Measurements from ENCODE around the gene TRIM40. TPM values are rescaled to one million over a fixed set of nuclear protein-coding genes. Genes with fewer than 3 reads are reported as not detected.
A peak's percentile ranks its signal among the peaks of the same experiment; 100 is the strongest.
"Not testable (repeated sequence)": the region's sequence is repeated elsewhere in the genome, so short reads cannot be mapped to it uniquely, and the experiment has no call there.

Gene TRIM40
- total RNA-seq, 1 donor from 2014 or later, result not detected

GRCh38 chr6:30162265-30163089 is 26.5 kb downstream of the TRIM40 start:
- FAIRE-seq (no peak), DNase-seq (ENCODE audit: low spot score in 2 of 2) (no peak)

GRCh38 chr6:30163090-30163917 is 27.4 kb downstream of the TRIM40 start, which contains the start of gene TRIM15:
TRIM15 (plus strand) TSS chr6:30163546; CDS start chr6:30163685, 139 bp downstream.
- DNase-seq (ENCODE audit: low spot score in 2 of 2), result no peak
- no peak for FAIRE-seq

GRCh38 chr6:30163918-30164654 is 28.1 kb downstream of the TRIM40 start:
- no peak for DNase-seq (ENCODE audit: low spot score in 2 of 2)
- FAIRE-seq, result no peak

GRCh38 chr6:30164714-30165113 is 28.8 kb downstream of the TRIM40 start:
- FAIRE-seq (no peak), DNase-seq (ENCODE audit: low spot score in 2 of 2) (no peak)

GRCh38 chr6:30165238-30165637 is 29.3 kb downstream of the TRIM40 start:
- not testable (repeated sequence) for FAIRE-seq; DNase-seq (ENCODE audit: low spot score in 2 of 2)

GRCh38 chr6:30167101-30167500 is 31.2 kb downstream of the TRIM40 start:
- FAIRE-seq (no peak), DNase-seq (ENCODE audit: low spot score in 2 of 2) (no peak)

GRCh38 chr6:30168741-30169140 is 32.8 kb downstream of the TRIM40 start:
- no peak for FAIRE-seq
- no peak for DNase-seq (ENCODE audit: low spot score in 2 of 2)

- peak; percentile 38 to 40 for DNase-seq (ENCODE audit: low spot score in 2 of 2)
- no peak for FAIRE-seq
Observed at GRCh38 chr6:30169658-30170614, 34.0 kb downstream of the TRIM40 start.

GRCh38 chr6:30171677-30172471 is 35.9 kb downstream of the TRIM40 start:
- no peak for FAIRE-seq
- no peak for DNase-seq (ENCODE audit: low spot score in 2 of 2)

GRCh38 chr6:30172681-30173080 is 36.7 kb downstream of the TRIM40 start:
- no peak for DNase-seq (ENCODE audit: low spot score in 2 of 2)
- FAIRE-seq, result no peak

GRCh38 chr6:30175765-30176164 is 39.8 kb downstream of the TRIM40 start:
- DNase-seq (ENCODE audit: low spot score in 2 of 2) (no peak), FAIRE-seq (no peak)

- no peak for DNase-seq (ENCODE audit: low spot score in 2 of 2)
- no peak for FAIRE-seq
Observed at GRCh38 chr6:30178837-30179236, 42.9 kb downstream of the TRIM40 start.

GRCh38 chr6:30180145-30180544 is 44.2 kb downstream of the TRIM40 start:
- FAIRE-seq (no peak), DNase-seq (ENCODE audit: low spot score in 2 of 2) (no peak)

GRCh38 chr6:30184417-30185031 is 48.6 kb downstream of the TRIM40 start:
- no peak for DNase-seq (ENCODE audit: low spot score in 2 of 2)
- no peak for FAIRE-seq

- FAIRE-seq, result no peak
- DNase-seq (ENCODE audit: low spot score in 2 of 2), result no peak
Observed at GRCh38 chr6:30185846-30186484, 50.0 kb downstream of the TRIM40 start.

GRCh38 chr6:30188541-30188940 is 52.6 kb downstream of the TRIM40 start:
- FAIRE-seq (no peak), DNase-seq (ENCODE audit: low spot score in 2 of 2) (no peak)

- DNase-seq (ENCODE audit: low spot score in 2 of 2), result no peak
- no peak for FAIRE-seq
Observed at GRCh38 chr6:30192076-30192475, 56.1 kb downstream of the TRIM40 start.

Measured in frontal cortex (tissue), 4 donors.